ENCODE measurements around the gene BCHE.

The BCHE gene

GRCh38 chr3:165742351-165742750 lies 94.9 kb downstream of the BCHE start:
- POLR2A ChIA-PET, result no interaction called here
- no peak for DNase-seq (ENCODE audit: extremely low spot score)
- no peak for TF ChIP-seq CTCF (IDR thresholded peaks at IDR 0.05; ENCODE audit: control extremely low read depth, extremely low read depth, low read depth, missing control alignments)
- CTCF ChIA-PET, result no interaction called here

- DNase-seq (ENCODE audit: extremely low spot score), result no peak
- TF ChIP-seq CTCF (IDR thresholded peaks at IDR 0.05; ENCODE audit: control extremely low read depth, extremely low read depth, low read depth, missing control alignments), result no peak
- ChIA-PET POLR2A (no interaction called here), CTCF (interaction anchor here (1.1 kb wide), 1 partner anchor 70 kb away, joined by 3 read pairs; no protein-coding TSS in a partner anchor)
Observed at GRCh38 chr3:165729756-165730155, 107.5 kb downstream of the BCHE start.

GRCh38 chr3:165728924-165729323 lies 108.3 kb downstream of the BCHE start:
- DNase-seq (ENCODE audit: extremely low spot score), result no peak
- ChIA-PET POLR2A (no interaction called here), CTCF (interaction anchor here (1.1 kb wide), 1 partner anchor 69 kb away, joined by 3 read pairs; no protein-coding TSS in a partner anchor)
- no peak for TF ChIP-seq CTCF (IDR thresholded peaks at IDR 0.05; ENCODE audit: control extremely low read depth, extremely low read depth, low read depth, missing control alignments)

- no peak for TF ChIP-seq CTCF (IDR thresholded peaks at IDR 0.05; ENCODE audit: control extremely low read depth, extremely low read depth, low read depth, missing control alignments)
- ChIA-PET CTCF (no interaction called here), POLR2A (no interaction called here)
- no peak for DNase-seq (ENCODE audit: extremely low spot score)
Observed at GRCh38 chr3:165725296-165725695, 111.9 kb downstream of the BCHE start.

Data from GM10248 (cell line).